C4-2B (cell line): ENCODE results near the gene DAZAP1.

Experiments
- CTCF ChIP-seq: fragments of 450-650 bp; conservative IDR thresholded peaks from 2 replicates; pipeline ENCODE4 v1.5.1; 2017; ENCODE audit warnings: mild to moderate bottlenecking
- ZFX ChIP-seq: fragments of 450-650 bp; IDR thresholded peaks from 2 replicates; pipeline ENCODE4 v1.6.1; 2017

GRCh38 chr19:1397838-1398237, 9.5 kb upstream of the DAZAP1 start:
- TF ChIP-seq CTCF (no peak), ZFX (no peak)
